Activated T-helper 1 cell treated with Interleukin-2 at 50 U/mL for 16 hours (primary cell): Measurements from ENCODE around the gene TMPRSS13.
"Not testable (repeated sequence)": the region's sequence is repeated elsewhere in the genome, so short reads cannot be mapped to it uniquely, and the experiment has no call there.

ENCODE experiments used
- DNase-seq: peaks from one replicate; pipeline ENCODE4 v3.0.0-alpha.2; 2020; ENCODE audit warnings: low read depth

Gene TMPRSS13

DNA sequence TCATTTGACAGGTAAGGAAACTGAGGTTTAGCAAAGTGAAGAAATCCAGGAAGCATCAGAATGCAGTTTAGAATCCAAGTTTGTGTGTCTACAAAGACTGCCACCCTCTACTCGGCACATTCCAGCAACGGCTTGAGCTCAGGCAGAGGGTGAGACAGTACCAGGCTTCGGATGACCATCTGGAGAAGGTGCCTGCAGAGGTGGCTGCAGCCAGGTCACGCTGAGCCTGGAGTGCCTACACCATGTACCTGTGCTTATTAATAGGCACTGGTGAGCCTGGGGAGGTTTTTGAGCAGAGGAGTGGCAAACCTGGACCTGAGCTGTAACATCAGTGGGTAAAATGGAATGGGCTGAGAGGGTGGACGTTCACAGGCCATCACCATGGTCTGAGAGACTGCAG lies 57.4 kb downstream of the TMPRSS13 start:
- no peak for DNase-seq

- no peak for DNase-seq
Observed at GRCh38 chr11:117871160-117871559, 58.0 kb downstream of the TMPRSS13 start.

GRCh38 chr11:117870103-117870952 lies 58.9 kb downstream of the TMPRSS13 start:
- DNase-seq: no peak

- DNase-seq: no peak
Observed at GRCh38 chr11:117869604-117870003, 59.6 kb downstream of the TMPRSS13 start.

DNA sequence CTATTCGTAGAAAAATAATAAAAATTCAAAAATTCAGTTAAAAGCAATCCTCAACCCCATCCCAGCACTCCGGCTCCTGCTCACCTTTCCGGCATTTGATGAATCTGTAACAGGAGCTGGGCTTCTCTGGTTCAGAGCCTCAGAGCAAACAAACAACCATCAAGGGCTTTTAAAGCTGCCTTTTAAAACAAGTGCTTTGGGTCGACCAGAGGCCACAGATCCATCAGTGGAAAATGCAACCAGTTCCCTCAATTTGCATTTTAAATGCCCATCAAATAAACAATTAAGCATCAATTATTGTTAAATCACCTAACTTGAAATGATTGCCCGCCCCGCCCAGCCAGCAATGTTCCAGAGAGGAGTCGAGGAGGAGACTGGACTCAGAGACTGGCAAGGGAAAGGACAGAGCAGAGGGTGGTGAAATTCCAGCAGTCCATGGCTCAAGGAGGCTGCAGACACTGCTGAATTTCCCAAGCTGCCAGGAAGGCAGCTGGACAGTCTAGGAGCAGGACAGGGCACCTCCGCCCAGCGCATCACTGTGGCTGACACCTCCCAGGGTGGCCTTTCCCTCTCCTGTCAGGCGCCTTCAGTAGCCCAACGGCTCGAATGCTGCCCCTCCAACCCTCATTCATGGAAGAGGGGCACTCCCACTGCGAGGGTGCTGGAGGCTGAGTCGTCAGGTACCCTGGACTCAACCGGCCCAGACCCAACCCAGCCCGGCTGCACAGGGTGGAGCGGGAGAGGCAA lies 60.2 kb downstream of the TMPRSS13 start:
- no peak for DNase-seq

DNA sequence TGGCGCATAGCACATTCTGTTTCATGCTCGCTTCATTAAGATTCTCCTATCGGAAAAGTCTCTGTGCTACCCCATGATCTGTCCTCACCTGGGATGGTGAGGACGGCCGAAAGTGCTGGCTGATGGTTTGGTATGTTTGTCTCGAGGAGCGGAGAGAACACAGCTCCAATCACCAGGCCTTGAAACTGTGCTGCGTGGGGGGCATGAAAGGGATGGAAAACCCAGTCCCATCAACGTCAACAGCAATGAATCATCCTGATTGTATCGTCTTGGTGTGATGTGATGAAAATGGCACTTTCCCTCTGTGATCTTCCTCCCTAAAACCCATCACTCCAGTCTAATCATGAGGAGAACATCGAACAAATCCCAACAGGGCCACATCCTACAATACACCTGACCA lies 61.1 kb downstream of the TMPRSS13 start:
- DNase-seq: no peak

GRCh38 chr11:117866526-117866925 lies 62.7 kb downstream of the TMPRSS13 start:
- no peak for DNase-seq

DNA sequence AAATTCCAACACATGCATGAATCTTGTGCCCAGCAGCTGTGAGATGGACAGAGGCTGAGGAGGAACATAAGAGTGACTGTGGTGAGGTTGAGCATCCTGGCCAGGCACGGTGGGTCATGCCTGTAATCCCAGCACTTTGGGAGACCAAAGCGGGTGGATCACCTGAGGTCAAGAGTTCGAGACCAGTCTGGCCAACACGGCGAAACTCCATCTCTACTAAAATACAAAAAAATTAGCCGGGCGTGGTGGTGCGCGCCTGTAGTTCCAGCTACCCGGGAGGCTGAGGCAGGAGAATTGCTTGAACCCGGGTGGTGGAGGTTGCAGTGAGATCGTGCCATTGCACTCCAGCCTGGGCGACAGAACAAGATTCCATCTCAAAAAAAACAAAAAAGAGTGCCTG lies 63.7 kb downstream of the TMPRSS13 start:
- not testable (repeated sequence) for DNase-seq

DNA sequence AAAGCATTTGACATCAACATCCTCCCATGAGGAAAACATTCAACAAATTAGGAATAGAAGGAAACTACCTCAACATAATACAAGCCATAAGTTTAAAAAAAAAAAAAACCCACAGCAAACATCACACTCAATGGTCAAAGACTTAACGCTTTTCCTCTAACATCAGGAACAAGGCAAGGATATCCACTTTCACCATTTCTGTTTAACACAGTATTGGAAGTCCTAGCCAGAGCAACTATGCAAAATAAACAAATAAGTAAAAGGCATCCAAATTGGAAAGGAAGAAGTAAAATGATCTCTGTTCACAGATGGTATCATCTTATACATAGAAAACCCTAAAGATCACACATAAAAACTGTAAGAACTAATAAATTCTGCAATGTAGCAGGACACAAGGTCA lies 65.8 kb downstream of the TMPRSS13 start:
- DNase-seq: no peak

- DNase-seq: no peak
Observed at GRCh38 chr11:117862753-117863152, 66.4 kb downstream of the TMPRSS13 start.

- DNase-seq: no peak
Observed at GRCh38 chr11:117862019-117862725, 67.0 kb downstream of the TMPRSS13 start.

- DNase-seq: no peak
Observed at GRCh38 chr11:117861151-117862018, 67.8 kb downstream of the TMPRSS13 start.

DNA sequence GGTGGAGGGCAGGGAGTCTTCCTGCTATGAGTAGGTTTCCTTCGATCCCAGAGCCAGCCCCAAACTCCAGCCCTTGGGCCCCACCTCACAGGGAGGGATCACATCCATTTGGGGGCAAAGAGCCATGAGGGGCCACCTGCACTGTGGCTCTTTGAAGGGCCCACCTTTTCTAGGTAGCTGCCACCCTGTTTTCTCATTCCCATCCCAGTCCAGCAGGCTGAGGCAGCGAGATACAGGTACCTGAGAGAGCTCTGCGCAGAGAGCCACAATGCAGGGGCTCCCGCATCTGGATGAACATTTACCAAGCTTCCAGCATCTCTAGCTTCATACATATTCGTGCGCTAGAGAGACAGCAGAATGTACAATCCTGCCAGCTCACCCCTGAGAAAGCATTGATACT lies 69.1 kb downstream of the TMPRSS13 start:
- no peak for DNase-seq

- no peak for DNase-seq
Observed at GRCh38 chr11:117859488-117860112, 69.6 kb downstream of the TMPRSS13 start.

DNA sequence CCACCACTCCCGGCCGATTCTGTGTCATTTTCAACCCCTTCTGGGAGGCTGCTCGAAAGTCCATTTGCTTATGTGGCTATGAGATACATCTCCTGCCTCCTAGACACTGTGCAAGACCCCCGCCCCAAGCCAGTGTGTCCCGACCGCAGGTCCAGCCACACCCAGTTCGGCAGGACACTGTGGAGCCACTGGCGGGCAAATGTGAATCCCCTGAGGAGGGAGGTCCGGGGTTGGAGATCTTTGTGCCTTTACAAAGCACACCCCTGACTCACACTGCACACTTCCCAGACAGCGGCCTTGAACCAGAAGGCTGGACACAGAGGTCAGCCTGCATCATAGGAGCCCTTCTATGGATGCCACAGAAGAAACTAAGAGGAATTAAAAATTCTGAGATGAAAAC lies 70.1 kb downstream of the TMPRSS13 start:
- DNase-seq: no peak

- no peak for DNase-seq
Observed at GRCh38 chr11:117857734-117858414, 71.3 kb downstream of the TMPRSS13 start.

DNA sequence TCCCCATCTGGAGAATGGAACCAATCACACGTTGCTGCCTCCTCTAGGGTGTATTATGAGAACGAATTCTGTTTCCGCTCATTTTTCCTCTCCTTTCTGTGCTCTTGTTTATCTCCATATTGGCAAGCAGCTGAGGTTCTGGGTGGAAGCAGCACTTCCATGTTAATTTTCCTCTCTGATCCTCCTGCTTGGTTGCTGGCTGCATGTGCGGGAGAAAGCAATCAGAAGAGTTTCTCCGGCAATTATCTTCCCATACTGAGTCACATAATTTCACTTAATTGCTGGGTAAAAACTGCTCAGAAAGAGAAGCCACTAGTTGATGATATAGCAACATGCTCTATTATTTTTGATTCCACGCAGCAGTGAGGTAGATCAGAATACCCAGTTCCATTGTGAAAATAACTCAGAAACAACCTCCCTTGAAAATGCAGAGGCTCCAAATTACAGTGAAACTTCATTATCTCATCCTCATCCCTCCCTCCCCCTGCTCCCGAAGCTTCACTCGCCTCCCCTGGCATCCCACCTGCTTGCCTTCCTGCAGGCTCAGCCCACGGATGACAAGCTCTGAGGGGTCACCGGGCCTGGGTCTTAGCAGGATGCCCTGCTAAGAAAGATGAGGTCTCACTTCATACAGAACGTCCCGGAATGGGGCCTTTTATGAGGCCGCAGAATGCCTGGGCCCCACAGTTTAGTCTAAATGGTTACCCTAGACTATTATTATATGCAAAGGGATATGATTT lies 73.1 kb downstream of the TMPRSS13 start:
- no peak for DNase-seq

GRCh38 chr11:117855186-117855845 lies 73.9 kb downstream of the TMPRSS13 start:
- DNase-seq: no peak

GRCh38 chr11:117852309-117852708 lies 76.9 kb downstream of the TMPRSS13 start:
- no peak for DNase-seq
